SH-SY5Y (cell line): Measurements from ENCODE around the gene KDM4B.

ENCODE experiments used
- GATA2 ChIP-seq: IDR thresholded peaks from 2 replicates; pipeline ENCODE4 v1.6.1; 2011; ENCODE audit warnings: mild to moderate bottlenecking, low read depth, low read length
- GATA3 ChIP-seq: IDR thresholded peaks from 2 replicates; pipeline ENCODE4 v1.6.1; 2011; ENCODE audit warnings: low read depth, mild to moderate bottlenecking, low read length, moderate library complexity

- TF ChIP-seq GATA3 = no peak
- TF ChIP-seq GATA2 = no peak
Observed at GRCh38 chr19:4996701-4997100, 27.8 kb downstream of the KDM4B start.
